A549 (cell line): ENCODE data around the gene TEX101. TPM values are rescaled to one million over a fixed set of nuclear protein-coding genes. Genes with fewer than 3 reads are reported as not detected.
"Not testable (repeated sequence)": the region's sequence is repeated elsewhere in the genome, so short reads cannot be mapped to it uniquely, and the experiment has no call there.

Source experiments
- ATAC-seq, 2 experiments: fragments of 200-7000 bp in 1 of 2; fragments of >200 bp in 1 of 2; cut with Nextera tagmentation in 1 of 2; cut with Tn5 transposase in 1 of 2; 3 replicates each; pipeline versions ENCODE4 v1.8.0 to v1.9.1; 2018 to 2020; ENCODE audit warnings: mild to moderate bottlenecking in 1 of 2, moderate library complexity in 1 of 2
- CTCF ChIA-PET: fragments of 300-600 bp; sonication (Branson Sonifier 250); formaldehyde crosslinking; extraction: SDS; loops from one replicate; lab custom pipeline; 2021; ENCODE audit warnings: antibody characterized with exemption, inconsistent platforms; lab: Yijun Ruan, JAX
- POLR2A ChIA-PET: fragments of 350-600 bp; formaldehyde crosslinking; extraction: SDS; loops from one replicate; lab custom pipeline; 2021; ENCODE audit warnings: antibody characterized with exemption, inconsistent platforms; lab: Yijun Ruan, JAX
- DNase-seq, 2 experiments: peaks; one replicate each; pipeline versions ENCODE4 v3.0.0 to v3.0.0-alpha.2; 2011 to 2016; ENCODE audit warnings: low read depth in 1 of 2, low spot score in 1 of 2
- FAIRE-seq: peaks from 2 replicates; lab custom pipeline; 2011; peaks lifted over from hg19 to GRCh38; lab: Jason Lieb, UNC
- H3K27ac ChIP-seq, 2 experiments: fragments of >200 bp; sonication (Bioruptor Twin); formaldehyde crosslinking; 3 replicates each; pipeline ENCODE4 v1.5.1; 2016 to 2017
- H3K4me1 ChIP-seq: fragments of >200 bp; sonication (Bioruptor Twin); formaldehyde crosslinking; 3 replicates; pipeline ENCODE4 v1.6.1; 2016
- H3K4me2 ChIP-seq: fragments of >200 bp; sonication (Bioruptor Twin); formaldehyde crosslinking; 3 replicates; pipeline ENCODE4 v1.6.1; 2016
- H3K4me3 ChIP-seq: fragments of >200 bp; sonication (Bioruptor Twin); formaldehyde crosslinking; 3 replicates; pipeline ENCODE4 v1.5.1; 2016
- H3K9me3 ChIP-seq: fragments of >200 bp; sonication (Bioruptor Twin); formaldehyde crosslinking; 3 replicates; pipeline ENCODE4 v1.6.1; 2016
- BHLHE40 ChIP-seq: IDR thresholded peaks from 2 replicates; pipeline ENCODE4 v1.6.1; 2012; ENCODE audit warnings: low read depth, low read length, inconsistent platforms
- CHD2 ChIP-seq: fragments of 150-350 bp; IDR thresholded peaks from 2 replicates; pipeline ENCODE4 v1.6.1; 2014; ENCODE audit warnings: low read length; ENCODE audit not compliant: partially characterized antibody
- CHD4 ChIP-seq: fragments of 200-600 bp; sonication (generic); IDR thresholded peaks from 2 replicates; pipeline ENCODE4 v1.6.1; 2016; ENCODE audit warnings: antibody characterized with exemption, mild to moderate bottlenecking, borderline replicate concordance
- EHF ChIP-seq: fragments of 250-450 bp; sonication (Bioruptor Pico); IDR thresholded peaks from 2 replicates; pipeline ENCODE4 v1.5.0; 2020; ENCODE audit warnings: mild to moderate bottlenecking
- EP300 ChIP-seq, 2 experiments: fragments of >200 bp; sonication (Bioruptor Twin); formaldehyde crosslinking; IDR thresholded peaks; 2 replicates in 1 of 2; 3 replicates in 1 of 2; pipeline ENCODE4 v1.6.1; 2016 to 2017
- ESRRA ChIP-seq: fragments of 150-350 bp; IDR thresholded peaks from 2 replicates; pipeline ENCODE4 v1.6.1; 2014; ENCODE audit warnings: mild to moderate bottlenecking, low read length, borderline replicate concordance
- FOSB ChIP-seq: fragments of 250-450 bp; sonication (Bioruptor Pico); IDR thresholded peaks from 2 replicates; pipeline ENCODE4 v1.5.0; 2020; ENCODE audit warnings: mild to moderate bottlenecking, moderate library complexity
- FOSL2 ChIP-seq, 2 experiments: fragments of 450-650 bp in 1 of 2; fragments of >200 bp in 1 of 2; sonication (Bioruptor Twin) in 1 of 2; formaldehyde crosslinking; IDR thresholded peaks; 2 replicates each; pipeline versions ENCODE4 v1.5.0 to v1.6.1; 2016 to 2020; ENCODE audit warnings: mild to moderate bottlenecking in 1 of 2, moderate library complexity in 1 of 2
- GATA3 ChIP-seq: IDR thresholded peaks from 2 replicates; pipeline ENCODE4 v1.6.1; 2012; ENCODE audit warnings: borderline replicate concordance
- HDAC2 ChIP-seq: fragments of 200-600 bp; sonication (generic); IDR thresholded peaks from 2 replicates; pipeline ENCODE4 v1.6.1; 2016
- HES2 ChIP-seq: fragments of >200 bp; sonication (Bioruptor Twin); formaldehyde crosslinking; IDR thresholded peaks from 2 replicates; pipeline ENCODE4 v1.6.1; 2016
- HMGXB4 ChIP-seq: fragments of 250-450 bp; sonication (Bioruptor Pico); IDR thresholded peaks from 2 replicates; pipeline ENCODE4 v1.5.0; 2021; ENCODE audit warnings: mild to moderate bottlenecking, moderate library complexity, borderline replicate concordance
- HOXA7 ChIP-seq: fragments of 250-450 bp; sonication (Bioruptor Pico); IDR thresholded peaks from 2 replicates; pipeline ENCODE4 v1.5.0; 2020; ENCODE audit warnings: mild to moderate bottlenecking, moderate library complexity
- JUN ChIP-seq, 2 experiments: fragments of >200 bp; sonication (Bioruptor Twin); formaldehyde crosslinking; IDR thresholded peaks; 2 replicates in 1 of 2; 3 replicates in 1 of 2; pipeline ENCODE4 v1.6.1; 2016 to 2017
- NFE2L2 ChIP-seq: fragments of 150-350 bp; conservative IDR thresholded peaks from 2 replicates; pipeline ENCODE4 v1.6.1; 2014; ENCODE audit warnings: low read length
- PHF8 ChIP-seq: fragments of 200-600 bp; sonication (generic); IDR thresholded peaks from 2 replicates; pipeline ENCODE4 v1.6.1; 2016; ENCODE audit warnings: low read depth, mild to moderate bottlenecking, antibody characterized with exemption, moderate library complexity, borderline replicate concordance
- POLR2AphosphoS2 ChIP-seq: conservative IDR thresholded peaks from 2 replicates; pipeline ENCODE4 v1.6.1; 2012; ENCODE audit warnings: low read length, improper control_type of control experiment, inconsistent platforms
- RARB ChIP-seq: fragments of 250-450 bp; sonication (Bioruptor Pico); IDR thresholded peaks from 2 replicates; pipeline ENCODE4 v1.8.0; 2021; ENCODE audit warnings: mild to moderate bottlenecking, moderate library complexity
- RCOR1 ChIP-seq: fragments of 150-350 bp; IDR thresholded peaks from 2 replicates; pipeline ENCODE4 v1.6.1; 2014; ENCODE audit warnings: antibody characterized with exemption, low read length, low read depth
- RFX5 ChIP-seq: fragments of 450-650 bp; IDR thresholded peaks from 2 replicates; pipeline ENCODE4 v1.7.1; 2014; ENCODE audit warnings: antibody characterized with exemption, mild to moderate bottlenecking, moderate library complexity
- RNF2 ChIP-seq: fragments of 200-600 bp; sonication (generic); IDR thresholded peaks from 2 replicates; pipeline ENCODE4 v1.6.1; 2016; ENCODE audit warnings: low read depth, mild to moderate bottlenecking, antibody characterized with exemption, moderate library complexity, borderline replicate concordance
- SREBF2 ChIP-seq: fragments of 450-650 bp; IDR thresholded peaks from 2 replicates; pipeline ENCODE4 v1.6.1; 2014; ENCODE audit warnings: mild to moderate bottlenecking, moderate library complexity
- TP53 ChIP-seq: fragments of 250-450 bp; sonication (Bioruptor Pico); IDR thresholded peaks from 2 replicates; pipeline ENCODE4 v1.5.0; 2021; ENCODE audit warnings: mild to moderate bottlenecking, moderate library complexity
- ZFP36 ChIP-seq: fragments of 450-650 bp; IDR thresholded peaks from 2 replicates; pipeline ENCODE4 v1.6.1; 2014; ENCODE audit warnings: borderline replicate concordance; ENCODE audit not compliant: partially characterized antibody
- WGBS: methylation state at CpG from one replicate; pipeline ENCODE4 v1.1.6; 2017; ENCODE audit errors: missing lambda C conversion rate; 5-methylcytosine and 5-hydroxymethylcytosine counted together
- polyA plus RNA-seq, 4 experiments: library from polyadenylated mRNA; depleted of rRNA in 3 of 4; stranded (reverse); fragments of >200 nt; fragmentation: RNase III in 1 of 4; extraction: RNeasy Plus Mini Kit Qiagen cat#74134 plus additional on column Dnase treatment in 1 of 4; gene quantifications; 2 replicates in 3 of 4; 3 replicates in 1 of 4; pipeline ENCODE4 v1.2.3, GENCODE V29; 2011 to 2017
- TF ChIP-seq, protein P1 (sequence below): fragments of >200 bp; sonication (Bioruptor Twin); formaldehyde crosslinking; IDR thresholded peaks from 3 replicates; pipeline ENCODE4 v1.6.1; 2016
- TF ChIP-seq, protein P2 (sequence below): fragments of >200 bp; sonication (Bioruptor Twin); formaldehyde crosslinking; IDR thresholded peaks from 3 replicates; pipeline ENCODE4 v1.5.1; 2016

TEX101 gene
- polyA plus RNA-seq, 2 of the 4 experiments (the other 2 are of a cell fraction): not detected

GRCh38 chr19:43380008-43380407 is 34.7 kb upstream of the TEX101 start:
- no peak for TF ChIP-seq TP53 (CRISPR knock-in tag)
- TF ChIP-seq, protein P1, sequence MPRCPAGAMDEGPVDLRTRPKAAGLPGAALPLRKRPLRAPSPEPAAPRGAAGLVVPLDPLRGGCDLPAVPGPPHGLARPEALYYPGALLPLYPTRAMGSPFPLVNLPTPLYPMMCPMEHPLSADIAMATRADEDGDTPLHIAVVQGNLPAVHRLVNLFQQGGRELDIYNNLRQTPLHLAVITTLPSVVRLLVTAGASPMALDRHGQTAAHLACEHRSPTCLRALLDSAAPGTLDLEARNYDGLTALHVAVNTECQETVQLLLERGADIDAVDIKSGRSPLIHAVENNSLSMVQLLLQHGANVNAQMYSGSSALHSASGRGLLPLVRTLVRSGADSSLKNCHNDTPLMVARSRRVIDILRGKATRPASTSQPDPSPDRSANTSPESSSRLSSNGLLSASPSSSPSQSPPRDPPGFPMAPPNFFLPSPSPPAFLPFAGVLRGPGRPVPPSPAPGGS: no peak
- TF ChIP-seq FOSL2 (IDR thresholded peaks at IDR 0.05): no peak
- no peak for TF ChIP-seq FOSL2 (CRISPR knock-in tag; IDR thresholded peaks at IDR 0.05)
- TF ChIP-seq BHLHE40: no peak
- TF ChIP-seq NFE2L2: no peak
- no peak for TF ChIP-seq HDAC2
- TF ChIP-seq HMGXB4 (CRISPR knock-in tag): no peak
- TF ChIP-seq RCOR1: no peak
- no peak for TF ChIP-seq ESRRA
- TF ChIP-seq JUN (IDR thresholded peaks at IDR 0.05): no peak
- TF ChIP-seq RARB (CRISPR knock-in tag): no peak
- no peak for TF ChIP-seq FOSB (CRISPR knock-in tag)
- no peak for TF ChIP-seq GATA3
- TF ChIP-seq RNF2: no peak
- TF ChIP-seq RFX5: no peak
- no peak for TF ChIP-seq SREBF2
- ChIA-PET CTCF (no interaction called here), POLR2A (no interaction called here)
- no peak overlapping the region for H3K4me3 ChIP-seq
- ATAC-seq: no peak
- 57% methylated on average over 12 of the region's 14 CpGs for WGBS
- no peaks in the 10 kb centered on the region for H3K9me3 ChIP-seq
- no peak for DNase-seq
- no peak for FAIRE-seq
- H3K4me2 ChIP-seq: no peak overlapping the region
- H3K4me1 ChIP-seq: no peaks in the 10 kb centered on the region
- no peak overlapping the region for H3K27ac ChIP-seq

- ATAC-seq (no peak), DNase-seq (no peak), FAIRE-seq (no peak)
- 38% methylated on average over 4 of the region's 4 CpGs for WGBS
- Histone ChIP-seq H3K4me3 (no peak overlapping the region), H3K9me3 (0 out of 3 replicates have a peak, but pooled peaks cover 7% of the 10 kb centered on the region), H3K27ac (no peak overlapping the region), H3K4me2 (no peak overlapping the region), H3K4me1 (no peaks in the 10 kb centered on the region)
- TF ChIP-seq CHD2: no peak
- no peak for TF ChIP-seq PHF8
- TF ChIP-seq RARB (CRISPR knock-in tag): no peak
- TF ChIP-seq CHD4: no peak
- no peak for TF ChIP-seq HES2
- TF ChIP-seq EHF (CRISPR knock-in tag): no peak
- TF ChIP-seq, protein P2, sequence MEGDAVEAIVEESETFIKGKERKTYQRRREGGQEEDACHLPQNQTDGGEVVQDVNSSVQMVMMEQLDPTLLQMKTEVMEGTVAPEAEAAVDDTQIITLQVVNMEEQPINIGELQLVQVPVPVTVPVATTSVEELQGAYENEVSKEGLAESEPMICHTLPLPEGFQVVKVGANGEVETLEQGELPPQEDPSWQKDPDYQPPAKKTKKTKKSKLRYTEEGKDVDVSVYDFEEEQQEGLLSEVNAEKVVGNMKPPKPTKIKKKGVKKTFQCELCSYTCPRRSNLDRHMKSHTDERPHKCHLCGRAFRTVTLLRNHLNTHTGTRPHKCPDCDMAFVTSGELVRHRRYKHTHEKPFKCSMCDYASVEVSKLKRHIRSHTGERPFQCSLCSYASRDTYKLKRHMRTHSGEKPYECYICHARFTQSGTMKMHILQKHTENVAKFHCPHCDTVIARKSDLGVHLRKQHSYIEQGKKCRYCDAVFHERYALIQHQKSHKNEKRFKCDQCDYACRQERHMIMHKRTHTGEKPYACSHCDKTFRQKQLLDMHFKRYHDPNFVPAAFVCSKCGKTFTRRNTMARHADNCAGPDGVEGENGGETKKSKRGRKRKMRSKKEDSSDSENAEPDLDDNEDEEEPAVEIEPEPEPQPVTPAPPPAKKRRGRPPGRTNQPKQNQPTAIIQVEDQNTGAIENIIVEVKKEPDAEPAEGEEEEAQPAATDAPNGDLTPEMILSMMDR: no peak
- TF ChIP-seq EP300 (IDR thresholded peaks at IDR 0.05): no peak
- TF ChIP-seq HOXA7: no peak
- TF ChIP-seq GATA3: no peak
- TF ChIP-seq ZFP36: no peak
- no peak for TF ChIP-seq POLR2AphosphoS2
- ChIA-PET POLR2A (no interaction called here), CTCF (interaction anchor here (1.1 to 1.2 kb wide), 2 partner anchors 36 to 45 kb away, joined by 3 to 4 read pairs; no protein-coding TSS in a partner anchor)
Observed at GRCh38 chr19:43380771-43381386, 33.8 kb upstream of the TEX101 start.

DNA sequence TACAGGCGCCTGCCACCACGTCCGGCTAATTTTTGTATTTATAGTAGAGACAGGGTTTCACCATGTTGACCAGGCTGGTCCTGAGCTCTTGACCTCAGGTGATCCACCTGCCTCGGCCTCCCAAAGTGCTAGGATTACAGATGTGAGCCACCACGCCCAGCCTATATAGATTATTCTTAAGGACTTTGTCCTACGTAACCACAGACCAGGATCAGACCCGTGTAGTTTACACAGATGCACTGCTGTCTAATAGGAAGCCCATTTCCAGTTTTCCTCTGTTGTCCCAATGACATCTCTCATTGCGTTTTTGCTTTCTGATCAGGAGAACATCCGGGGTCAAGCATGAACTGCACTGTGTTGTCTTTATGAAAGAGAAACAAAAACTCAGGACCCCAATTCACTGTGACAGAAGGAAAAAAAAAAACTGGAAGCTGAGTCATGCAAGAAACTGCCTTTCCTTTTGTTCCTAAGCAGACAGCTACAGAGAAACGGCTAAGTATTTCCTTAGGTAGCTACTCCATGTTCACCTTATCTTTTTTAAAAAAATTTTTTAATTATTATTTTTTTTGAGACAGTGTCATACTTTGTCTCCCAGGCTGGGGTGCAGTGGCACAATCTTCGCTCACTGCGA is 32.0 kb upstream of the TEX101 start:
- ATAC-seq, H3K4me2 ChIP-seq, DNase-seq, H3K4me3 ChIP-seq, H3K4me1 ChIP-seq, POLR2A ChIA-PET, FAIRE-seq, H3K9me3 ChIP-seq, CTCF ChIA-PET, H3K27ac ChIP-seq: not testable (repeated sequence)
- WGBS: 52% methylated on average over 12 of the region's 12 CpGs

DNA sequence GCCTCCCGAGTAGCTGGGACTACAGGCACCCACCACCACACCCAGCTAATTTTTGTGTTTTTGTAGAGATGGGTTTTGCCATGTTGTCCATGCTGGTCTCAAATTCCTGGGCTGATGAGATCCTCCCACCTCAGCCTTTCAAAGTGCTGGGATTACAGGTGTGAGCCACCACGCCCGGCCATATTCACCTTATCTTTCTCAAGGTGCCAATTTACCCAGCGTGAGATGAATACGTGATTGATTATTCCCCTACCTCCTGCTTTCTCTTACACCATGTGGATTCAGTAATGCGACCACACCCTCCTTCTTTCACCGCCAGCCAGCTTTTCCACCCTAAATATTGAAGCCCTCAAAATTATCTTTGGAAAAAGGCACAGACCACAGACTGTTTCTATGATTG is 31.4 kb upstream of the TEX101 start:
- H3K27ac ChIP-seq, H3K4me2 ChIP-seq, CTCF ChIA-PET, H3K4me1 ChIP-seq, FAIRE-seq, H3K4me3 ChIP-seq, DNase-seq, ATAC-seq, POLR2A ChIA-PET, H3K9me3 ChIP-seq: not testable (repeated sequence)
- WGBS: 76% methylated on average over 7 of the region's 7 CpGs
